ENCODE measurements around the gene ASNSD1. TPM values are rescaled to one million over a fixed set of nuclear protein-coding genes. Genes with fewer than 3 reads are reported as not detected.

Gene ASNSD1
- total RNA-seq = 40.8 and 64.3 TPM in 2 replicates

DNA sequence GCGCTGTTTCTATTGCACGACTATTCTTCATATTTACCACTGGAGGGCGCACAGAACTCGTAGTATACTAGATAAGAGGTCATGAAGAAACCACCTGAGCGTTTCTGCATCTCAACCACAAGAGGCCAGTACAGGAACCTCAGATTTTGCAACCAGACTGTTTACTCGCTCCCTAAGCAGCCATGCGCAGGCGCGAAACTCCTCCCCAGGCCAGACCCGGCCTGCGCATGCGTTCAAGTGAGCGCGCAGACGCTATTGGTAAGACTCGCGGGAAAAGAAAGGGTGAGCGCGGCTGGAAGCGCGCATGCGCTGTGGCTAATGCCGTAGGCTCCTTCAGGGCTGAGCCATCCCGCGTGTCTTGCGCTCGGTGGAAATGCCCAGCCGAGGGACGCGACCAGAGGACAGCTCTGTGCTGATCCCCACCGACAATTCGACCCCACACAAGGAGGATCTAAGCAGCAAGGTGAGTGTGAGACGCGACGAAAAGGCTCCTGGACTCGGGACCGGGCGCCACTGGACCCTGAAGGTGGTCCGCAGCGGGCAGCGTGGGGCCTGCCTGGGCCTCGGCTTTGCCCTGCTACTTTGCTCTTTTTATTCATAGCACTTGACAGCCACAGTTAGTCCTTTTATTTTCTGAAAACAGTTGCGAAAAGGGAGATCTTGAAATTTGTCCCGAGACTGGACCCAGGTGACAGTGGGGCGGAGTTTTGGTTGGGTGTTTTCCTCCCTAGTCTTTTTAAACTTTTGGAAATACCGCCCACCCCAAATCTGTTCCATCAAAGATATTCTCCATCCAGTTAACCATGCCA is at the start of gene ASNSD1:
ASNSD1 (plus strand) TSS at position 312 of the 809 bp plus-strand sequence. CDS start 4,674 bp downstream, outside the sequence.

DNA sequence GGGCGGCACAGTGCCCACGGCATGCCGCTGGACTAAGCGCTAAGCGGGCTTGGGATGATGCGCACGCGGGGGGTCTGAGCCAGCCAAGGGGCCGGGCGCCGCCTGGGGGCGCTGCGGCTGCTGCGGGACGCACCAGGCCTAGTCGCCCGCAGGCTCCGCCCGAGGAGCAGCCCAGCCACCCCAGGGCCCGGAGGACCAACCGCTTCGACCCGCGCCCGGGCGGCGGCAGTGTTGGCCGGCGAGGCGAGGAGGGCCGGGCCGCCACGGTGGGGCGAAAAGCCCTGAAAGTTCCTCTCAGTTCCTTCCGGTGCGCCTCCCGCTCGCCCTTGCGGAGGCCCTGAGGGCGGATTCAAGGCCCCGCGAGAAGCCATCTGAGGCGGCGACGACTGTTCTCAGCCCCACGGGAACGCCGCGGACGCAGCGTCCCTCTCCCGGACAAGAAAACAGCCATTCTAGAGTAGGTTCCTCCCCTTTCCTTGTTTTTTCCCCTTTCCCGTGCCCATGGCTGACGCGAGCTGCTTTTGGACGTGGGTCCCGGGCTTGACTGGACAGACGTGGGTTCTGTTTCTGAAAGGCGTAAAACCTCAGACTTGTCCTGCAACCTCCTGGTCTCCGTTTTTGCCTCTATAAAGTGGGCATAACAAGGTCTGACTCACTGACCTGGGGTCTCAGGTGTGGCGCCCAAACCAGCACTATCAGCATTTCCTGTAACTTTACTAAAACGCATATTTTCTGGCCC is 13.3 kb downstream of the ASNSD1 start, which contains the start of gene ANKAR:
ANKAR (plus strand) TSS at position 297 of the 739 bp plus-strand sequence. CDS start 1,821 bp downstream, outside the sequence.

Other genes starting within 250 kb of the ASNSD1 start
- gene WDR75, start 220.0 kb upstream of the ASNSD1 start, total RNA-seq = 38.6 and 40.2 TPM in 2 replicates
- 3.9 and 5.2 TPM in 2 replicates for gene SLC40A1, start 80.7 kb upstream of the ASNSD1 start, total RNA-seq
- 0.97 and 4.3 TPM in 2 replicates for gene ANKAR, start 13.2 kb downstream of the ASNSD1 start, total RNA-seq
- gene OSGEPL1, start 101.3 kb downstream of the ASNSD1 start, total RNA-seq = 5.6 and 10.2 TPM in 2 replicates
- gene ORMDL1, start 122.9 kb downstream of the ASNSD1 start, total RNA-seq = 39.2 and 54.0 TPM in 2 replicates
- 7.4 and 8.3 TPM in 2 replicates for gene PMS1, start 123.0 kb downstream of the ASNSD1 start, total RNA-seq